K562 (cell line): Measurements from ENCODE around the gene HNRNPLL. TPM values are rescaled to one million over a fixed set of nuclear protein-coding genes. Genes with fewer than 3 reads are reported as not detected.

Source experiments
- ATAC-seq: fragments of 200-7000 bp; cut with Tn5 transposase; 3 replicates; pipeline ENCODE4 v1.9.1; 2020; ENCODE audit warnings: moderate library complexity
- BruUV-seq: library from RNA; stranded (reverse); fragments of 400-500 nt; replicated peaks from 2 replicates; lab custom pipeline; 2021; lab: Mats Ljungman, UMichigan
- CTCF ChIA-PET: fragments of 300-600 bp; formaldehyde crosslinking; extraction: SDS; loops from one replicate; lab custom pipeline; 2021; ENCODE audit warnings: low intra/inter-chr PET ratio; lab: Yijun Ruan, JAX
- POLR2A ChIA-PET: fragments of 300-600, 350-650 bp; sonication (Branson Sonifier 250); formaldehyde crosslinking; extraction: SDS; loops from one replicate; lab custom pipeline; 2021; ENCODE audit warnings: antibody characterized with exemption, inconsistent platforms; lab: Yijun Ruan, JAX
- DNase-seq, 4 experiments: peaks; one replicate each; pipeline versions ENCODE4 v3.0.0 to v3.0.0-alpha.2; 2011 to 2018; ENCODE audit warnings: low spot score in 3 of 4, mixed read lengths in 3 of 4; ENCODE audit errors: extremely low read depth in 1 of 4
- FAIRE-seq: peaks from 2 replicates; lab custom pipeline; 2011; peaks lifted over from hg19 to GRCh38; lab: Jason Lieb, UNC
- H2AFZ ChIP-seq: 2 replicates; pipeline ENCODE4 v1.6.0; 2011; ENCODE audit warnings: low read depth, low read length, control low read depth, inconsistent platforms
- H3K27ac ChIP-seq: fragments of 200-600 bp; 3 replicates; pipeline ENCODE4 v1.8.0; 2011; ENCODE audit warnings: low read depth, mild to moderate bottlenecking, control low read depth, inconsistent platforms, low read length, moderate library complexity, mixed read lengths; ENCODE audit errors: extremely low read depth
- H3K27me3 ChIP-seq, 2 experiments: fragments of 300-600 bp in 1 of 2; 2 replicates in 1 of 2; 3 replicates in 1 of 2; pipeline versions ENCODE4 v1.6.0 to v1.8.0; 2011; ENCODE audit warnings: inconsistent platforms in 2 of 2, low read length in 2 of 2, mild to moderate bottlenecking in 1 of 2, mixed read lengths in 1 of 2, moderate library complexity in 1 of 2; ENCODE audit not compliant: control insufficient read depth in 2 of 2, insufficient read depth in 2 of 2
- H3K36me3 ChIP-seq: fragments of 300-600 bp; 3 replicates; pipeline ENCODE4 v1.8.0; 2011; ENCODE audit warnings: mild to moderate bottlenecking, low read length, inconsistent platforms; ENCODE audit not compliant: control insufficient read depth, insufficient read depth
- H3K4me1 ChIP-seq, 2 experiments: fragments of 200-600 bp in 1 of 2; replicated peaks in 1 of 2; 2 replicates in 1 of 2; 3 replicates in 1 of 2; pipeline versions ENCODE4 v1.5.1 to v1.8.0; 2011; ENCODE audit warnings: inconsistent platforms in 2 of 2, low read length in 2 of 2, mild to moderate bottlenecking in 1 of 2, mixed read lengths in 1 of 2, moderate library complexity in 1 of 2; ENCODE audit not compliant: control insufficient read depth in 2 of 2, insufficient read depth in 2 of 2
- H3K4me2 ChIP-seq: 2 replicates; pipeline ENCODE4 v1.6.1; 2011; ENCODE audit warnings: low read length, control low read depth, inconsistent platforms, mixed read lengths; ENCODE audit not compliant: insufficient read depth
- H3K4me3 ChIP-seq: fragments of 200-600 bp; sonication (generic), shearing (Covaris generic); 2 replicates; pipeline ENCODE4 v1.5.1; 2016; ENCODE audit warnings: control low read depth, inconsistent platforms
- H3K79me2 ChIP-seq: fragments of 200-600 bp; 3 replicates; pipeline ENCODE4 v1.8.0; 2011; ENCODE audit warnings: low read length, inconsistent platforms; ENCODE audit not compliant: control insufficient read depth, insufficient read depth
- H3K9ac ChIP-seq, 2 experiments: 2 replicates each; pipeline versions ENCODE4 v1.6.0 to v1.6.1; 2011; ENCODE audit warnings: low read depth in 2 of 2, low read length in 2 of 2, control low read depth in 1 of 2, inconsistent platforms in 1 of 2, mild to moderate bottlenecking in 1 of 2, mixed read lengths in 1 of 2; ENCODE audit not compliant: insufficient read depth in 1 of 2
- H3K9me1 ChIP-seq: one replicate; pipeline ENCODE4 v1.6.0; 2011; ENCODE audit warnings: inconsistent platforms, mild to moderate bottlenecking, low read length, moderate library complexity; ENCODE audit not compliant: control insufficient read depth, insufficient read depth
- H3K9me3 ChIP-seq: replicated peaks from 2 replicates; pipeline ENCODE4 v1.5.1; 2011; ENCODE audit warnings: low read depth, low read length, inconsistent platforms; ENCODE audit not compliant: control insufficient read depth, insufficient read depth
- H4K20me1 ChIP-seq: replicated peaks from 2 replicates; pipeline ENCODE4 v1.6.1; 2011; ENCODE audit warnings: low read length, inconsistent platforms, mixed read lengths; ENCODE audit not compliant: control insufficient read depth, insufficient read depth
- CEBPB ChIP-seq: fragments of 450-650 bp; IDR thresholded peaks from 2 replicates; pipeline ENCODE4 v1.6.1; 2016; ENCODE audit warnings: missing genetic modification characterization, missing compliant biosample characterization
- CTBP1 ChIP-seq: fragments of 450-650 bp; IDR thresholded peaks from 2 replicates; pipeline ENCODE4 v1.6.1; 2016; ENCODE audit warnings: borderline replicate concordance
- FOS ChIP-seq: IDR thresholded peaks from 3 replicates; pipeline ENCODE4 v1.6.1; 2011; ENCODE audit not compliant: insufficient read length; ENCODE audit errors: extremely low read depth
- ILF3 ChIP-seq: fragments of 450-650 bp; IDR thresholded peaks from 2 replicates; pipeline ENCODE4 v1.6.1; 2018; ENCODE audit warnings: antibody characterized with exemption, mild to moderate bottlenecking, moderate library complexity, borderline replicate concordance
- JUN ChIP-seq, 2 experiments: sonication (generic) in 1 of 2; formaldehyde crosslinking in 1 of 2; IDR thresholded peaks; 2 replicates each; pipeline versions ENCODE4 v1.6.1 to v1.8.0; 2012 to 2022; ENCODE audit warnings: borderline replicate concordance in 2 of 2, mild to moderate bottlenecking in 2 of 2, improper control_type of control experiment in 1 of 2, low read depth in 1 of 2, low read length in 1 of 2, missing genetic modification reagents in 1 of 2
- NFE2L1 ChIP-seq: fragments of 450-650 bp; IDR thresholded peaks from 2 replicates; pipeline ENCODE4 v1.6.1; 2016; ENCODE audit warnings: missing genetic modification characterization, low read depth, mild to moderate bottlenecking, missing compliant biosample characterization, moderate library complexity, borderline replicate concordance
- PHB2 ChIP-seq: fragments of 450-650 bp; IDR thresholded peaks from 2 replicates; pipeline ENCODE4 v1.6.1; 2017; ENCODE audit warnings: low read depth
- PHF21A ChIP-seq: fragments of 450-650 bp; IDR thresholded peaks from 2 replicates; pipeline ENCODE4 v1.6.1; 2017; ENCODE audit warnings: low read depth, borderline replicate concordance
- SAP30 ChIP-seq: fragments of 200-600 bp; sonication (generic); IDR thresholded peaks from 2 replicates; pipeline ENCODE4 v1.6.1; 2012; ENCODE audit warnings: borderline replicate concordance, low read depth, mild to moderate bottlenecking, moderate library complexity, low read length, control low read depth, inconsistent platforms; ENCODE audit not compliant: insufficient read depth, poor library complexity, severe bottlenecking
- TAF15 ChIP-seq: fragments of 200-400 bp; formaldehyde crosslinking; IDR thresholded peaks from 2 replicates; pipeline ENCODE4 v1.6.1; 2017; ENCODE audit warnings: mild to moderate bottlenecking, low read depth, low read length, moderate library complexity
- TBP ChIP-seq: optimal IDR thresholded peaks from 2 replicates; pipeline ENCODE3; 2011; ENCODE audit warnings: low read depth, low read length, improper control_type of control experiment
- TCFL5 ChIP-seq: fragments of 250-450 bp; sonication (Bioruptor Pico); conservative IDR thresholded peaks from 2 replicates; pipeline ENCODE4 v1.6.1; 2021; ENCODE audit warnings: mild to moderate bottlenecking, moderate library complexity, matching md5 sums
- YY1 ChIP-seq, 3 experiments: IDR thresholded peaks; 2 replicates each; pipeline ENCODE4 v1.6.1; 2011; ENCODE audit warnings: low read length in 2 of 3, mild to moderate bottlenecking in 2 of 3, moderate library complexity in 2 of 3, borderline replicate concordance in 1 of 3, control low read depth in 1 of 3, low read depth in 1 of 3; ENCODE audit not compliant: insufficient read depth in 3 of 3, insufficient replicate concordance in 2 of 3, control insufficient read depth in 1 of 3, insufficient read length in 1 of 3; ENCODE audit errors: extremely low read depth in 1 of 3
- ZC3H8 ChIP-seq: fragments of 450-650 bp; IDR thresholded peaks from 2 replicates; pipeline ENCODE4 v1.6.1; 2017
- ZEB2 ChIP-seq: fragments of 450-650 bp; IDR thresholded peaks from 2 replicates; pipeline ENCODE4 v1.6.1; 2016
- WGBS: fragments of 100-300 bp; shearing (Covaris generic); methylation state at CpG from one replicate; pipeline ENCODE4 v1.1.6; 2016; ENCODE audit warnings: low coverage, mixed read lengths; ENCODE audit not compliant: insufficient coverage; ENCODE audit errors: missing lambda C conversion rate; 5-methylcytosine and 5-hydroxymethylcytosine counted together
- in situ Hi-C: fragments of 300-500 bp; cut with MboI; formaldehyde crosslinking; loops from 4 replicates; pipeline ENCODE4 v1.15.0; 2018; ENCODE audit warnings: inconsistent platforms, mixed read lengths
- intact Hi-C: fragments of 100-400 bp; cut with micrococcal nuclease; formaldehyde crosslinking; loops from 2 replicates; pipeline ENCODE4 v1.14.2; 2022
- polyA plus RNA-seq, 8 experiments: library from polyadenylated mRNA; depleted of rRNA in 4 of 8; stranded (reverse) in 5 of 8; unstranded in 3 of 8; fragments of >200 nt; fragmentation: Nextera tagmentation in 2 of 8; fragmentation: Illumina TruSeq in 1 of 8; extraction: Ambion mirVana in 2 of 8; extraction: Trizol in 1 of 8; gene quantifications; 2 replicates each; pipeline versions ENCODE4 v1.2.1 to v1.2.3, GENCODE V29; 2011 to 2014; ENCODE audit warnings: inconsistent platforms in 1 of 8, missing spikeins in 1 of 8
- total RNA-seq, 7 experiments: library from RNA; depleted of rRNA in 6 of 7; stranded (reverse); fragments of >200 nt in 6 of 7; fragmentation: Illumina TruSeq in 2 of 7; extraction: Trizol in 2 of 7; gene quantifications; 2 replicates each; pipeline versions ENCODE4 v1.2.1 to v1.2.3, GENCODE V29; 2011 to 2021; ENCODE audit warnings: low replicate concordance in 1 of 7
- TF ChIP-seq, protein P1 (sequence below): fragments of 250-450 bp; sonication (Bioruptor Pico); IDR thresholded peaks from 2 replicates; pipeline ENCODE4 v1.5.0; 2020; ENCODE audit warnings: mild to moderate bottlenecking, borderline replicate concordance
- TF ChIP-seq, protein P2 (sequence below): fragments of 250-450 bp; sonication (Bioruptor Pico); IDR thresholded peaks from 2 replicates; pipeline ENCODE4 v1.5.0; 2021; ENCODE audit warnings: mild to moderate bottlenecking, moderate library complexity

The HNRNPLL gene
- total and polyA plus RNA-seq, 9 of the 15 experiments (the other 6 are each of a cell fraction or from before 2014, with no cell fraction given) = 19.8 to 135 (median 57.8) TPM

DNA sequence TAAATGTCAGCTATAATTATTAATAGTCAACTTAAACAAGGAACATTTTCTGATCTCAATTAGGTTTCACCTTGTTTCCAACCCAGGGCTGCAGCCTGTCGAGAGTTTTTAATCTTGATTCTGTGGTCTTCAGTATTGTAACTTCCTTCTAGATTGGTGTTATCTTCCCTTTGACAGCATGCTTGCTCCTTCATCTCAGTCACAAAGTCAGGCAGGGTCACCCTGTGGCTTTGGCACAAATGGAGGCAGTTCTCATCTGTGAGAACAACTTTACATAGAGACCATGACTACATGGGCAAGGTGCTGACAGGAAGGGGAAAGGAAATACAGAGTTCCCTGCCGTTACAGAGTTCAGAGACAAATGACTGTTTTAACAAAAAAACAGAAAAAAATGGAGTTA, 50.5 kb downstream of the HNRNPLL start:
- peak; percentile 40 for ATAC-seq
- no peak overlapping the region for H3K9ac ChIP-seq
- no peaks in the 10 kb centered on the region for H3K79me2 ChIP-seq
- no peak overlapping the region for H3K4me3 ChIP-seq
- no peaks in the 10 kb centered on the region for H3K27me3 ChIP-seq
- ChIA-PET CTCF (no interaction called here), POLR2A (interaction anchor here (0.6 to 0.9 kb wide), 3 partner anchors 9 to 198 kb away, joined by 3 to 4 read pairs (median 3); no protein-coding TSS in a partner anchor)
- 0% methylated on average over 2 of the region's 2 CpGs for WGBS
- H3K36me3 ChIP-seq = no peaks in the 10 kb centered on the region; the same call in 2 of the 3 replicates
- no peak overlapping the region for H2AFZ ChIP-seq
- intact Hi-C loops = no loop called here
- in situ Hi-C loops = no loop called here
- H4K20me1 ChIP-seq = no peaks in the 10 kb centered on the region
- BruUV-seq = no TSS peak
- FAIRE-seq = peak; percentile 95
- DNase-seq = peak in 2 of 4 experiments; percentile 52 to 82
- peaks cover 0 to 17% of the 10 kb centered on the region in 2 experiments; a peak in 4 of 5 replicates for H3K4me1 ChIP-seq
- H3K9me3 ChIP-seq = no peaks in the 10 kb centered on the region
- no peak overlapping the region for H3K4me2 ChIP-seq
- H3K9me1 ChIP-seq = no peaks in the 10 kb centered on the region
- H3K27ac ChIP-seq = no peak overlapping the region
- TF ChIP-seq PHF21A = no peak
- no peak for TF ChIP-seq TAF15
- TF ChIP-seq ZEB2 = 0 out of 2 replicates have a peak, but pooled peaks have one; percentile 14
- TF ChIP-seq, protein P1, sequence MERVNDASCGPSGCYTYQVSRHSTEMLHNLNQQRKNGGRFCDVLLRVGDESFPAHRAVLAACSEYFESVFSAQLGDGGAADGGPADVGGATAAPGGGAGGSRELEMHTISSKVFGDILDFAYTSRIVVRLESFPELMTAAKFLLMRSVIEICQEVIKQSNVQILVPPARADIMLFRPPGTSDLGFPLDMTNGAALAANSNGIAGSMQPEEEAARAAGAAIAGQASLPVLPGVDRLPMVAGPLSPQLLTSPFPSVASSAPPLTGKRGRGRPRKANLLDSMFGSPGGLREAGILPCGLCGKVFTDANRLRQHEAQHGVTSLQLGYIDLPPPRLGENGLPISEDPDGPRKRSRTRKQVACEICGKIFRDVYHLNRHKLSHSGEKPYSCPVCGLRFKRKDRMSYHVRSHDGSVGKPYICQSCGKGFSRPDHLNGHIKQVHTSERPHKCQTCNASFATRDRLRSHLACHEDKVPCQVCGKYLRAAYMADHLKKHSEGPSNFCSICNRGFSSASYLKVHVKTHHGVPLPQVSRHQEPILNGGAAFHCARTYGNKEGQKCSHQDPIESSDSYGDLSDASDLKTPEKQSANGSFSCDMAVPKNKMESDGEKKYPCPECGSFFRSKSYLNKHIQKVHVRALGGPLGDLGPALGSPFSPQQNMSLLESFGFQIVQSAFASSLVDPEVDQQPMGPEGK = no peak
- TF ChIP-seq NFE2L1 (tag) = no peak
- TF ChIP-seq TBP = no peak
- no peak for TF ChIP-seq FOS
- TF ChIP-seq YY1 (IDR thresholded peaks at IDR 0.05; ENCODE audit: borderline replicate concordance in 1 of 3, control insufficient read depth in 1 of 3, extremely low read depth in 1 of 3, insufficient read depth in 3 of 3, insufficient read length in 1 of 3, insufficient replicate concordance in 2 of 3, low read depth in 1 of 3, low read length in 2 of 3) = peak in 1 of 3 experiments; percentile 54
- TF ChIP-seq TCFL5 (CRISPR knock-in tag) = no peak
- TF ChIP-seq ZC3H8 = no peak
- TF ChIP-seq CTBP1 = peak; percentile 75; the same call in 1 of the 2 replicates
- no peak for TF ChIP-seq SAP30
- no peak for TF ChIP-seq CEBPB (tag)
- no peak for TF ChIP-seq ILF3
- TF ChIP-seq PHB2 = no peak
- TF ChIP-seq, protein P2, sequence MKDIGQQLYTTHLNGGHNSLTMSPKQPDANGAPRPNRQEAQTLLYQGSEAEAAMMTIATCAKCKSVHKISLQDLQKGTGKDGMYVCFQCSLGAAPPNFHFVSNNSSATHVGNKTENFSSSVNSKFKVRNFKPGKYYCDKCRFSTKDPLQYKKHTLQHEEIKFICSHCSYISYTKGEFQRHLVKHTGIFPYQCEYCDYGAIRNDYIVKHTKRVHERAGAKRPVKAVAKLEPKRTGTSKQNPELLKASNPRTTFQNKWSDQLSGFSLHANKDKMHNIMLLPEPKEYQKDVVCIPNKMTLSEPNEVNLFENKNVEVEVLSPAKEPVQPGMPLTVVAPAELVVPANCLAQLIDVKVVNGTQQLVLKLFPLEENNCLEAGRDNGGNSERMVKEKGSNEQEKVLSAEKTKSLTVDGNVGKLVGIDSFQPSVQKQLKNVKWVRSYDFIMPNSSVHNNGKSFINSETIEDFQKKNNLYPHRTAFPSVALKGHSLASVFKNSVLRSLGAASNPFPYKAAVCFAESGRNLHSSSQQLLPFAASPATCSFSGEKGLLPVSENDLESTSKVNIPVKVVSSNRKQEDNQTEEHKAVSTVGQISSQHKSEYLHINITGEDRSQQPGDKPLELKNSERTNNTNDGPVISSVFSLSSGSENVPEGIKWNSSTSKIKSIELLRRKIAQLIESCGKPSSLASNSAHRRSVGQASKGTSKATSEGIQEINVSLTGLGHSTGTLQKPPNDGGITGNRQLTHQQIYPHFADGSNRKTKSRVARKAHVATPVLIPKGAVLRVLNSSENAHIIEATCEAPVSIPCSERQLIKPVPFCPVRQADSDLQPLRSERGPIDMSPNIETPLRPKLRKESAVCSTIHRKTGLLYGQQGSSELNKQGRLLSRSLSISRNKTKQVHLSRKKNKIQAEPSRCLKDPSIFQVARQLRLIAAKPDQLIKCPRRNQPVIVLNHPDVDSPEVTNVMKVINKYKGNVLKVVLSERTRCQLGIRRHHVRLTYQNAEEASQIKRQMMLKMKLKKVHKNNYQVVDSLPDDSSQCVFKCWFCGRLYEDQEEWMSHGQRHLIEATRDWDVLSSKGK (CRISPR knock-in tag) = no peak
- no peak for TF ChIP-seq JUN (IDR thresholded peaks at IDR 0.05; ENCODE audit: borderline replicate concordance, low read depth, low read length)
- no peak for TF ChIP-seq JUN (CRISPR knock-in tag; IDR thresholded peaks at IDR 0.05; ENCODE audit: borderline replicate concordance)
